T-helper 22 cell (primary cell): ENCODE results near the gene RASSF5.
"Not testable (repeated sequence)": the region's sequence is repeated elsewhere in the genome, so short reads cannot be mapped to it uniquely, and the experiment has no call there.

Source experiments
- DNase-seq: peaks from one replicate; pipeline ENCODE4 v3.0.0-alpha.2; 2020; ENCODE audit warnings: low read depth

Gene RASSF5

GRCh38 chr1:206572835-206573234 lies 65.5 kb downstream of the RASSF5 start:
- DNase-seq: no peak

- DNase-seq: no peak
Observed at GRCh38 chr1:206573319-206573718, 66.0 kb downstream of the RASSF5 start.

- DNase-seq: no peak
Observed at GRCh38 chr1:206573762-206574161, 66.4 kb downstream of the RASSF5 start.

- peak; percentile 39 for DNase-seq
Observed at GRCh38 chr1:206575165-206575893, 68.0 kb downstream of the RASSF5 start.

GRCh38 chr1:206575894-206576737 lies 68.8 kb downstream of the RASSF5 start:
- no peak for DNase-seq

- no peak for DNase-seq
Observed at GRCh38 chr1:206577626-206578025, 70.3 kb downstream of the RASSF5 start.

GRCh38 chr1:206578068-206578977 lies 71.0 kb downstream of the RASSF5 start:
- peak; percentile 25 for DNase-seq

GRCh38 chr1:206578978-206579374 lies 71.6 kb downstream of the RASSF5 start:
- no peak for DNase-seq

- DNase-seq: peak; percentile 87
Observed at GRCh38 chr1:206579747-206580437, 72.6 kb downstream of the RASSF5 start.

- no peak for DNase-seq
Observed at GRCh38 chr1:206580438-206581113, 73.2 kb downstream of the RASSF5 start.

- not testable (repeated sequence) for DNase-seq
Observed at GRCh38 chr1:206581114-206581497, 73.8 kb downstream of the RASSF5 start.

GRCh38 chr1:206581571-206581981 lies 74.2 kb downstream of the RASSF5 start:
- DNase-seq: peak; percentile 74

- DNase-seq: no peak
Observed at GRCh38 chr1:206582537-206582936, 75.2 kb downstream of the RASSF5 start.

GRCh38 chr1:206582971-206583706 lies 75.8 kb downstream of the RASSF5 start:
- no peak for DNase-seq

GRCh38 chr1:206583707-206584648 lies 76.6 kb downstream of the RASSF5 start:
- DNase-seq: peak; percentile 59

GRCh38 chr1:206584683-206585082 lies 77.4 kb downstream of the RASSF5 start:
- no peak for DNase-seq

- no peak for DNase-seq
Observed at GRCh38 chr1:206586501-206587445, 79.4 kb downstream of the RASSF5 start.

GRCh38 chr1:206587904-206588303 lies 80.6 kb downstream of the RASSF5 start:
- DNase-seq: no peak
